IMR-90 (cell line): ENCODE results near the gene PHGDH. TPM values are rescaled to one million over a fixed set of nuclear protein-coding genes. Genes with fewer than 3 reads are reported as not detected.

Source experiments
- ATAC-seq: fragments of 200-7000 bp; cut with Tn5 transposase; 2 replicates; pipeline ENCODE4 v1.9.1; 2020; ENCODE audit warnings: low read depth, mild to moderate bottlenecking, moderate library complexity
- BruUV-seq: library from RNA; stranded (reverse); fragments of 400-500 nt; replicated peaks from 2 replicates; lab custom pipeline; 2021; lab: Mats Ljungman, UMichigan
- CTCF ChIA-PET: fragments of 300-600 bp; formaldehyde crosslinking; extraction: SDS; loops from one replicate; lab custom pipeline; 2021; ENCODE audit warnings: antibody characterized with exemption; lab: Yijun Ruan, JAX
- POLR2A ChIA-PET: fragments of 300-600 bp; sonication (Branson Sonifier 250); formaldehyde crosslinking; loops from one replicate; lab custom pipeline; 2022; ENCODE audit warnings: antibody characterized with exemption; ENCODE audit not compliant: unreplicated experiment; lab: Charles Lee
- DNase-seq: peaks from one replicate; pipeline ENCODE4 v3.0.0; 2013
- H2AFZ ChIP-seq: replicated peaks from 2 replicates; pipeline ENCODE3; 2013; ENCODE audit warnings: low read length, mild to moderate bottlenecking; ENCODE audit not compliant: poor library complexity
- H2AK5ac ChIP-seq: 2 replicates; pipeline ENCODE4 v1.6.1; 2013; ENCODE audit warnings: low read depth, low read length, inconsistent platforms
- H2AK9ac ChIP-seq: replicated peaks from 2 replicates; pipeline ENCODE3; 2013; ENCODE audit warnings: mild to moderate bottlenecking, low read depth, low read length, moderate library complexity; ENCODE audit not compliant: poor library complexity
- H2BK120ac ChIP-seq: 2 replicates; pipeline ENCODE4 v1.6.1; 2013; ENCODE audit warnings: low read depth, low read length, inconsistent platforms
- H2BK15ac ChIP-seq: 3 replicates; pipeline ENCODE4 v1.6.1; 2013; ENCODE audit warnings: low read depth, low read length, inconsistent platforms
- H2BK20ac ChIP-seq: 2 replicates; pipeline ENCODE4 v1.6.1; 2013; ENCODE audit warnings: low read depth, mild to moderate bottlenecking, inconsistent platforms, low read length, moderate library complexity
- H2BK5ac ChIP-seq: 2 replicates; pipeline ENCODE4 v1.6.1; 2013; ENCODE audit warnings: mild to moderate bottlenecking, low read depth, low read length, inconsistent platforms; ENCODE audit not compliant: poor library complexity, severe bottlenecking
- H3K14ac ChIP-seq: replicated peaks from 2 replicates; pipeline ENCODE4 v1.6.1; 2013; ENCODE audit warnings: low read depth, low read length, inconsistent platforms
- H3K18ac ChIP-seq: 2 replicates; pipeline ENCODE4 v1.6.1; 2013; ENCODE audit warnings: low read depth, low read length, control low read depth
- H3K23ac ChIP-seq: 2 replicates; pipeline ENCODE4 v1.6.1; 2013; ENCODE audit warnings: low read depth, low read length, inconsistent platforms
- H3K27ac ChIP-seq: 2 replicates; pipeline ENCODE4 v1.5.1; 2013; ENCODE audit warnings: mild to moderate bottlenecking, control low read depth, low read length; ENCODE audit not compliant: insufficient read depth
- H3K27me3 ChIP-seq: 2 replicates; pipeline ENCODE4 v1.6.1; 2013; ENCODE audit warnings: low read length; ENCODE audit not compliant: control insufficient read depth, insufficient read depth
- H3K36me3 ChIP-seq: 2 replicates; pipeline ENCODE4 v1.6.1; 2013; ENCODE audit warnings: low read length, mixed read lengths; ENCODE audit not compliant: control insufficient read depth, insufficient read depth
- H3K4ac ChIP-seq: 2 replicates; pipeline ENCODE4 v1.6.1; 2013; ENCODE audit warnings: low read depth, low read length, inconsistent platforms
- H3K4me1 ChIP-seq: 2 replicates; pipeline ENCODE4 v1.6.1; 2013; ENCODE audit warnings: low read length, mixed read lengths; ENCODE audit not compliant: control insufficient read depth, insufficient read depth
- H3K4me2 ChIP-seq: 2 replicates; pipeline ENCODE4 v1.6.1; 2013; ENCODE audit warnings: low read depth, mild to moderate bottlenecking, control low read depth, low read length, moderate library complexity
- H3K4me3 ChIP-seq: 2 replicates; pipeline ENCODE4 v1.5.1; 2013; ENCODE audit warnings: low read depth, mild to moderate bottlenecking, control low read depth, low read length, moderate library complexity; ENCODE audit not compliant: insufficient read depth
- H3K56ac ChIP-seq: 2 replicates; pipeline ENCODE4 v1.6.1; 2013; ENCODE audit warnings: low read length, inconsistent platforms; ENCODE audit not compliant: insufficient read depth; ENCODE audit errors: extremely low read depth
- H3K79me1 ChIP-seq, 2 experiments: 2 replicates each; pipeline ENCODE4 v1.6.1; 2013; ENCODE audit warnings: low read length in 2 of 2, inconsistent platforms in 1 of 2, low read depth in 1 of 2
- H3K9ac ChIP-seq: 2 replicates; pipeline ENCODE4 v1.6.1; 2013; ENCODE audit warnings: low read depth, low read length, control low read depth
- H3K9me1 ChIP-seq: 2 replicates; pipeline ENCODE4 v1.6.1; 2013; ENCODE audit warnings: low read length, inconsistent platforms; ENCODE audit not compliant: insufficient read depth
- H3K9me3 ChIP-seq: 2 replicates; pipeline ENCODE4 v1.6.1; 2013; ENCODE audit warnings: low read length; ENCODE audit not compliant: control insufficient read depth, insufficient read depth
- H4K20me1 ChIP-seq: 2 replicates; pipeline ENCODE4 v1.6.1; 2013; ENCODE audit warnings: low read length, inconsistent platforms; ENCODE audit not compliant: insufficient read depth
- H4K5ac ChIP-seq: 2 replicates; pipeline ENCODE4 v1.6.1; 2013; ENCODE audit warnings: mild to moderate bottlenecking, low read depth, low read length, control low read depth
- H4K8ac ChIP-seq, 2 experiments: 2 replicates each; pipeline ENCODE4 v1.6.1; 2013; ENCODE audit warnings: low read depth in 2 of 2, low read length in 2 of 2, control low read depth in 1 of 2, inconsistent platforms in 1 of 2
- H4K91ac ChIP-seq: 2 replicates; pipeline ENCODE4 v1.6.1; 2013; ENCODE audit warnings: low read depth, low read length, inconsistent platforms; ENCODE audit not compliant: insufficient read depth
- BHLHE40 ChIP-seq: fragments of 150-350 bp; IDR thresholded peaks from 2 replicates; pipeline ENCODE4 v1.6.1; 2016; ENCODE audit warnings: mild to moderate bottlenecking, low read depth, low read length
- CEBPB ChIP-seq: IDR thresholded peaks from 2 replicates; pipeline ENCODE4 v1.6.1; 2012; ENCODE audit warnings: low read depth, low read length, improper control_type of control experiment
- CHD1 ChIP-seq: IDR thresholded peaks from 2 replicates; pipeline ENCODE4 v1.6.1; 2012; ENCODE audit warnings: low read depth, low read length, improper control_type of control experiment
- CTCF ChIP-seq: conservative IDR thresholded peaks from 2 replicates; pipeline ENCODE4 v1.5.1; 2012; ENCODE audit warnings: mild to moderate bottlenecking, low read depth, low read length, improper control_type of control experiment
- ELK1 ChIP-seq: fragments of 150-350 bp; IDR thresholded peaks from 2 replicates; pipeline ENCODE4 v1.6.1; 2016; ENCODE audit warnings: low read depth, mild to moderate bottlenecking, low read length, moderate library complexity, borderline replicate concordance
- MAFK ChIP-seq: IDR thresholded peaks from 2 replicates; pipeline ENCODE4 v1.6.1; 2012; ENCODE audit warnings: low read depth, low read length, improper control_type of control experiment
- MAZ ChIP-seq: IDR thresholded peaks from 2 replicates; pipeline ENCODE4 v1.6.1; 2012; ENCODE audit warnings: low read depth, mild to moderate bottlenecking, low read length, improper control_type of control experiment, moderate library complexity, borderline replicate concordance
- MXI1 ChIP-seq: IDR thresholded peaks from 2 replicates; pipeline ENCODE4 v1.6.1; 2012; ENCODE audit warnings: low read depth, mild to moderate bottlenecking, low read length, moderate library complexity, borderline replicate concordance
- POLR2A ChIP-seq: IDR thresholded peaks from 2 replicates; pipeline ENCODE4 v1.6.1; 2012; ENCODE audit warnings: mild to moderate bottlenecking, low read depth, low read length
- RAD21 ChIP-seq: IDR thresholded peaks from 2 replicates; pipeline ENCODE4 v1.6.1; 2012; ENCODE audit warnings: low read length, improper control_type of control experiment
- RCOR1 ChIP-seq: IDR thresholded peaks from 2 replicates; pipeline ENCODE4 v1.6.1; 2012; ENCODE audit warnings: mild to moderate bottlenecking, low read length, improper control_type of control experiment; ENCODE audit not compliant: insufficient replicate concordance
- RFX5 ChIP-seq: IDR thresholded peaks from 2 replicates; pipeline ENCODE4 v1.8.0; 2012; ENCODE audit warnings: low read depth, mild to moderate bottlenecking, low read length, moderate library complexity
- SMC3 ChIP-seq: fragments of 150-350 bp; IDR thresholded peaks from 2 replicates; pipeline ENCODE4 v1.6.1; 2016; ENCODE audit warnings: low read depth, mild to moderate bottlenecking, antibody characterized with exemption, low read length, moderate library complexity
- USF2 ChIP-seq: fragments of 150-350 bp; IDR thresholded peaks from 2 replicates; pipeline ENCODE4 v1.6.1; 2017; ENCODE audit warnings: mild to moderate bottlenecking, antibody characterized with exemption, low read length, low read depth
- WGBS, 2 experiments: methylation state at CpG; one replicate each; pipeline versions ENCODE4 v1.1.5 to v1.1.7; 2013; ENCODE audit warnings: missing lambda C conversion rate in 2 of 2; ENCODE audit not compliant: insufficient read length in 1 of 2; ENCODE audit errors: extremely low coverage in 2 of 2; 5-methylcytosine and 5-hydroxymethylcytosine counted together
- dilution Hi-C: fragments of 300-500 bp; cut with HindIII; formaldehyde crosslinking; loops from one replicate; pipeline ENCODE4 v1.14.3; 2018; ENCODE audit warnings: low sequenced_read_pairs; ENCODE audit not compliant: unreplicated experiment
- in situ Hi-C: fragments of 300-500 bp; cut with MboI; formaldehyde crosslinking; loops from 3 replicates; pipeline ENCODE4 v1.14.3; 2019; ENCODE audit warnings: low sequenced_read_pairs, inconsistent platforms, mixed read lengths
- intact Hi-C: fragments of 100-400 bp; cut with micrococcal nuclease; formaldehyde crosslinking; loops from 2 replicates; pipeline ENCODE4 v1.10.0; 2022
- polyA plus RNA-seq, 3 experiments: library from polyadenylated mRNA; depleted of rRNA; stranded (reverse); fragments of >200 nt; gene quantifications; 2 replicates each; pipeline ENCODE4 v1.2.3, GENCODE V29; 2012; ENCODE audit warnings: low replicate concordance in 1 of 3
- total RNA-seq: library from RNA; depleted of rRNA; stranded (reverse); fragments of >200 nt; gene quantifications from 2 replicates; pipeline ENCODE4 v1.2.3, GENCODE V29; 2012

Gene PHGDH
- total and polyA plus RNA-seq, 2 of the 4 experiments (the other 2 are of a cell fraction) = 87.9 to 331 TPM

- no peak for TF ChIP-seq CEBPB
- no peak for TF ChIP-seq POLR2A
- TF ChIP-seq CHD1 = no peak
- TF ChIP-seq BHLHE40 = no peak
- no peak for TF ChIP-seq RCOR1
Measured at GRCh38 chr1:119747451-119747850, 35.7 kb downstream of the PHGDH start (continued).

GRCh38 chr1:119748040-119748439, 36.3 kb downstream of the PHGDH start:
- Histone ChIP-seq H3K14ac (no peak overlapping the region), H2BK5ac (no peak overlapping the region), H3K56ac (no peak overlapping the region), H3K4ac (no peak overlapping the region), H3K9me1 (no peaks in the 10 kb centered on the region; the same call in 1 of the 2 replicates), H3K9ac (no peak overlapping the region), H3K4me3 (no peak overlapping the region), H4K8ac (no peak overlapping the region), H2BK20ac (no peak overlapping the region), H3K4me2 (no peak overlapping the region), H2AFZ (no peak overlapping the region), H2AK5ac (no peak overlapping the region), H3K79me1 (no peaks in the 10 kb centered on the region), H3K23ac (no peak overlapping the region; the same call in 1 of the 2 replicates), H3K4me1 (peaks cover 6% of the 10 kb centered on the region; the same call in 1 of the 2 replicates), H2AK9ac (no peak overlapping the region), H2BK120ac (no peak overlapping the region), H3K27me3 (peaks cover 7% of the 10 kb centered on the region), H4K5ac (no peak overlapping the region), H3K27ac (no peak overlapping the region), H4K91ac (no peak overlapping the region), H3K18ac (no peak overlapping the region), H3K9me3 (no peaks in the 10 kb centered on the region), H2BK15ac (no peak overlapping the region), H3K36me3 (peaks cover 9% of the 10 kb centered on the region; the same call in 1 of the 2 replicates), H4K20me1 (peaks cover 5% of the 10 kb centered on the region; the same call in 1 of the 2 replicates)
- 46% methylated on average over 3 of the region's 4 CpGs; no CpG with 5 or more reads in 1 of the 2 experiments for WGBS, 2 experiments
- BruUV-seq = no TSS peak
- CTCF ChIA-PET = no interaction called here
- intact Hi-C loops = loop anchor here (5.0 to 10.0 kb wide), 2 partner anchors 177 to 194 kb away; no protein-coding TSS in a partner anchor
- ATAC-seq (no peak), DNase-seq (no peak)
- dilution Hi-C loops = no loop called here
- in situ Hi-C loops = no loop called here
- POLR2A ChIA-PET = no interaction called here
- TF ChIP-seq CTCF = no peak
- no peak for TF ChIP-seq MXI1
- no peak for TF ChIP-seq CEBPB
- TF ChIP-seq MAZ = no peak
- TF ChIP-seq RAD21 = no peak
- no peak for TF ChIP-seq MAFK
- no peak for TF ChIP-seq USF2
- no peak for TF ChIP-seq BHLHE40
- no peak for TF ChIP-seq RFX5
- no peak for TF ChIP-seq POLR2A
- no peak for TF ChIP-seq ELK1
- no peak for TF ChIP-seq CHD1
- TF ChIP-seq SMC3 = no peak
